AG04450 (cell line): Measurements from ENCODE around the gene TPRKB. TPM values are rescaled to one million over a fixed set of nuclear protein-coding genes. Genes with fewer than 3 reads are reported as not detected.

ENCODE experiments used
- CTCF ChIA-PET: fragments of 300-600, 350-600 bp; formaldehyde crosslinking; extraction: SDS; loops from one replicate; lab custom pipeline; 2022; ENCODE audit warnings: antibody characterized with exemption, inconsistent platforms; lab: Charles Lee
- POLR2A ChIA-PET: fragments of 350-600 bp; formaldehyde crosslinking; extraction: SDS; loops from one replicate; lab custom pipeline; 2021; ENCODE audit warnings: antibody characterized with exemption, inconsistent platforms; lab: Yijun Ruan, JAX
- DNase-seq: peaks from one replicate; pipeline ENCODE4 v3.0.0-alpha.2; 2011; ENCODE audit warnings: low read depth, low spot score
- H3K27ac ChIP-seq: one replicate; pipeline ENCODE4 v1.5.1; 2012; ENCODE audit warnings: low read depth, low read length, control low read depth
- H3K27me3 ChIP-seq: one replicate; pipeline ENCODE4 v1.6.0; 2012; ENCODE audit warnings: low read length; ENCODE audit not compliant: control insufficient read depth, insufficient read depth
- H3K4me3 ChIP-seq: 2 replicates; pipeline ENCODE4 v1.5.1; 2011; ENCODE audit warnings: mild to moderate bottlenecking, low read depth, low read length, control low read depth
- H3K9me3 ChIP-seq: 2 replicates; pipeline ENCODE4 v1.5.1; 2012; ENCODE audit warnings: low read length; ENCODE audit not compliant: control insufficient read depth, insufficient read depth
- CTCF ChIP-seq: IDR thresholded peaks from 2 replicates; pipeline ENCODE4 v1.5.1; 2011; ENCODE audit warnings: low read depth, low read length, control low read depth, inconsistent platforms
- polyA plus RNA-seq: library from polyadenylated mRNA; depleted of rRNA; stranded (reverse); fragments of >200 nt; gene quantifications from 2 replicates; pipeline ENCODE4 v1.2.3, GENCODE V29; 2011

The TPRKB gene
- polyA plus RNA-seq, 1 experiment = 33.4 TPM

GRCh38 chr2:73776869-73777519 is 39.8 kb upstream of the TPRKB start:
- no peak for DNase-seq
- H3K4me3 ChIP-seq = no peak overlapping the region
- no peak overlapping the region for H3K27ac ChIP-seq
- POLR2A ChIA-PET = no interaction called here
- H3K27me3 ChIP-seq = no peaks in the 10 kb centered on the region
- CTCF ChIA-PET = interaction anchor here (1.5 kb wide), 1 partner anchor 18 kb away, joined by 4 read pairs; no protein-coding TSS in a partner anchor
- H3K9me3 ChIP-seq = no peaks in the 10 kb centered on the region; the same call in 1 of the 2 replicates
- TF ChIP-seq CTCF = no peak

- ChIA-PET CTCF (interaction anchor here (0.6 to 1.5 kb wide), 2 partner anchors 17 to 328 kb away, joined by 3 to 4 read pairs; no protein-coding TSS in a partner anchor), POLR2A (no interaction called here)
- H3K27me3 ChIP-seq = no peaks in the 10 kb centered on the region
- DNase-seq = no peak
- no peak overlapping the region for H3K27ac ChIP-seq
- H3K9me3 ChIP-seq = no peaks in the 10 kb centered on the region; the same call in 1 of the 2 replicates
- no peak for TF ChIP-seq CTCF
- no peak overlapping the region for H3K4me3 ChIP-seq
Observed at GRCh38 chr2:73776381-73776780, 39.2 kb upstream of the TPRKB start.

- H3K9me3 ChIP-seq = no peaks in the 10 kb centered on the region
- no peaks in the 10 kb centered on the region for H3K27me3 ChIP-seq
- no peak for DNase-seq
- CTCF ChIA-PET = no interaction called here
- H3K27ac ChIP-seq = no peak overlapping the region
- no peak overlapping the region for H3K4me3 ChIP-seq
- POLR2A ChIA-PET = no interaction called here
- no peak for TF ChIP-seq CTCF
Observed at GRCh38 chr2:73772819-73773218, 35.7 kb upstream of the TPRKB start.

- no peak overlapping the region for H3K27ac ChIP-seq
- H3K27me3 ChIP-seq = no peaks in the 10 kb centered on the region
- ChIA-PET CTCF (no interaction called here), POLR2A (no interaction called here)
- no peaks in the 10 kb centered on the region for H3K9me3 ChIP-seq
- DNase-seq = no peak
- H3K4me3 ChIP-seq = no peak overlapping the region
- no peak for TF ChIP-seq CTCF
Observed at GRCh38 chr2:73770725-73771124, 33.6 kb upstream of the TPRKB start.

GRCh38 chr2:73766994-73767393 is 29.8 kb upstream of the TPRKB start:
- Histone ChIP-seq H3K27me3 (no peaks in the 10 kb centered on the region), H3K9me3 (no peaks in the 10 kb centered on the region), H3K27ac (no peak overlapping the region), H3K4me3 (no peak overlapping the region)
- no peak for TF ChIP-seq CTCF
- no peak for DNase-seq
- CTCF ChIA-PET = no interaction called here
- POLR2A ChIA-PET = no interaction called here
